ENCODE results near the gene MCF2L2.

Gene MCF2L2

DNA sequence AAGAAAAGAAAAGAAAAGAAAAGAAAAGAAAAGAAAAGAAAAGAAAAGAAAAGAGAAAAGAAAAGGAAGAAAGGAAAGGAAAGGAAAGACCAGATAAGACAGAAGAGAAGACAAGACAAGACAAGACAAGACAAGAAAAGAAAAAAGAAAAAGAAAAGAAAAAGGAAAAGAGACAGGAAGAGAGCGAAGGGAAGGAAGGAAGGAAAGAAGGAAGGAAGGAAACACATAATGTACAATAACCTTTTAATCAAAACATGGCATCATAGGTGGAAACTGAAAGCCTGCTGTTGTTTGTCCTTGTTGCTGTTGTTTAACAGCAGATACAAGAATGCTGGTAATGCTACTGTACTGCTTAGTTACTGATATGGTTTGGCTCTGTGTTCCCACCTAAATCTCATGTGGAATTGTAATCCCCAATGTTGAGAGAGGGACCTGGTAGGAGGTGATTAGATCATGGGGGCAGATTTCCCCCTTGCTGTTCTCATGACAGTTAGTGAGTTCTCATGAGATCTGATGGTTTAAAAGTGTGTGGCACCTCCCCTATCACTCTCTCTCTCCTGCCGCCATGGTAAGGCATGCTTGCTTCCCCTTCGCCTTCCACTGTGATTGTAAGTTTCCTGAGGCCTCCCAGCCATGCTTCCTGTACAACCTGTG is 67.3 kb downstream of the MCF2L2 start:
- DNase-seq, result no peak

DNA sequence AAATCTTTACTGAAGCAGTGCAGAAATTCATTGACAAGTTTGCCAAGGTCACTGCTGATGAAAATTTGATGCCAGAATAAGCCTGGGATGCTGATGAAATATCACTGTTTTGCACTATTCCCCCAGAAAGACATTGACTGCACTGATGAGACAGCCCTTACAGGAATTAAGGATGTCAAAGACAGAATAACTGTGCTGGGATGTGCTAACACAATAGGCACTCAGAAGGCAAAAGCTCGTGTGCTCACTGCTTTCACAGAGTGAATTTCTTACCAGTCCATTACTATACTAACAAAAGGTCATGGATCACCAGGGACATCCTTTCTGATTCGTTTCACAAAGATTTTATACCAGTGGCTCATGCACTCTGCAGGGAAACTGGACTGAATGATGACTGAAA is 69.4 kb downstream of the MCF2L2 start:
- DNase-seq, result peak; percentile 14

DNA sequence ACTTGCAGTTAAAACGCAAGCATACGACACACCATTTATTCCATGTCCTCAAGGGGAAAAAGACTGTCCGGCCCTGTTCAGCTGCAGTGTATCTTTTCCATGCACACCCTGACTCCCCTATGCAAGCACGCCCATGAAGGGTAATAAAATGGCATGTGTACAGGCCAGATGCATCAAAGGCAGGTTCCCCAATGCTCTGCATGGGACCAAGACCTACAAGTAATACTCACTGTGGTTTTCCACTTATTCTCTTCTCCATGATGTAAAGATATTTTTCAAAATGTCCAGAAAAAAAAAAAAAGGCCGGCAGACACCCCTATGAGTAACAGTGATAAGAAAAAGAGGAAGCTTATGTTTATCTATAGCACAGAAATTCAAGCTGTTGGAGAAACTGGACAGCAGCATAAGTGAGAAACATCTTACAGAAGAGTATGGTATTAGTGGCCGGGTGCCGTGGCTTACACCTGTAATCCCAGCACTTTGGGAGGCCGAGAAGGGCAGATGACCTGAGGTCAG is 70.8 kb downstream of the MCF2L2 start:
- DNase-seq, result no peak

GRCh38 chr3:183356920-183357319 is 71.5 kb downstream of the MCF2L2 start:
- no peak for DNase-seq

GRCh38 chr3:183354874-183355273 is 73.5 kb downstream of the MCF2L2 start:
- no peak for DNase-seq

- no peak for DNase-seq
These were observed 74.0 kb downstream of the MCF2L2 start for GRCh38 chr3:183354325-183354831.

- no peak for DNase-seq
These were observed 75.0 kb downstream of the MCF2L2 start for GRCh38 chr3:183353421-183353820.

- no peak for DNase-seq
These were observed 78.3 kb downstream of the MCF2L2 start for GRCh38 chr3:183350164-183350563.

- no peak for DNase-seq
These were observed 78.8 kb downstream of the MCF2L2 start for GRCh38 chr3:183349421-183350157.

DNA sequence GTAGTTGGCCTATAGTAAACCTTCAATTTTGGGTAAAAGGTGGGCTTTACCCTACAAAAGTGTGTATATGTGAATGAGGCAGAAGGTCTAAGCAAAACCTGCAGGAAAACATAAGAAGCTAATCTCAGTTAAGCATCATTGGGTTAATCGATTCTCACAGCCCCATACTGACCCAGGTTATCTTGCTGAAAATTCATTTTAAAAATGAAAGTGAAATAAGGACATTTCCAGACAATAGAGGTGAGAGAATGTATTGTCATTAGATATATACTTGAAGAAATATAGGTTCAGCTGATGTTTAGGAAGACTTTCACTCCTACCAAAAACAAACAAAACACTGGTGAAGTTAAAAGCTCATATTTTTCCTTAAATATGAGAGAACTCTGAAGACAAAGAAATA is 85.6 kb downstream of the MCF2L2 start:
- DNase-seq, result no peak

- DNase-seq, result no peak
These were observed 86.7 kb downstream of the MCF2L2 start for GRCh38 chr3:183341545-183342288.

DNA sequence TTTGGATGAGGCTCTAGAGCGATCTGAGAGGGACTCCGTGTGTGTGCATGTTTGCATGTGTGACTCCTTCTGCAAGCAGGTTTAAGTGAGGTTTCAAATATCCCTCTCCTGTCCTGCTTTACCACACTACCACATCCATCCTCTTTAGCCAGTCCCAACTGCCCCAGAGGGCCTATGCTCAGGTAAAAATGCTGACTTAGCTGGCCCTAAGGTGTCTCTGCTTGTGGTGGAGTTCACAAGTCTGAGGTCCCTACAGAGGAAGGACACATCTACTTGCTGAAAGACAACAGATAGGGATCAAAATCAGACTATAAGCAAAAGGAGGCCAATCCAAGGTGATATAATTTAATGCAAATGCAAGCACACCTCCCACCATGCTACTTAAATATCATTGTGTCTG is 88.2 kb downstream of the MCF2L2 start:
- DNase-seq, result no peak

DNA sequence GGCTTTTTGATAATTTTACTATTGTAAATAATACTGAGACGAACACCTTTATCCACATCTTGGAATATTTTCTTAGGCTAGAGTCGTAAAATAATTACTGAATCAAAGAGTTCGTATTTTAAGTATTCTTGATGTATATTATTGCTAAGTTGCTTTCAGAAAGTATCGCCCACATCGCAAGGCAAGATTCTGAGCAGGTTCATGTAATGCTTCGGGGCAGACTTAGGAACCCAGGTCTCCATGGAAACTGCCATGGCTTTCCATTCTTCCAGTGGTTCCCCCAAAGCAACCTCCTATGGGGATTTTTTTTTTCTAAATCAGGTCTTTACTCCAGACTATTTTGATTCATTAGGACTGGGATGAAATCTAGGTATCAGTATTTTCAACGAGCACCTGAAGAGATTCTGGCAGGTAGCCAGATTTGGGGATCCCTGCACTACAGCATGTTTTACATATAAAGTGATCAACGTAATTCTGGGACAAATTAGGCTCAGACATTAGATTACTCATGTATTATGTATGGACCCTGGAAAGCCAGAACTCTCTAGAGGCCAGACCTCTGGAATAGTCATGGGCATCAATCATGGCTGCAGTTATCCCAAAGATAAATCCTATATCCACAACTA is 88.8 kb downstream of the MCF2L2 start:
- DNase-seq, result no peak

DNA sequence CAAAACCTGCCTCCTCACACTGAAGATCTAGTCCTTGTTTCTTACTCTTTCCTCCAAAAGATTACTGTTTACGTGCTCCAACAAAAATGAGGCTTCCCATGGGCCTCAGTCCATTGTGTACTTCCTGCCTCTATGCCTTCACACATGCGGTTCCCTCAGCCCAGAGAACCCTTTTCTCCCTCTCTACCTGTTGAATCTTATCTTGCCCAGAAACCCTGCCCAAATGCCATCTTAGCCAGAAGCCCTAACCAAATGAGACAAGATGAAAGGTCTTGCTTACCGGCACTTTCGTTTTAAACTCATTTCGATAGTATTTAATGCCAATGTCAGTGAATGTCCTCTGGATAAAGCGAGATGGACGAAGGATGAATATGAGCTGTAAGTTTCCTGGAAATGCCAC is 89.9 kb downstream of the MCF2L2 start:
- no peak for DNase-seq

GRCh38 chr3:183332487-183332886 is 95.9 kb downstream of the MCF2L2 start:
- no peak for DNase-seq

DNA sequence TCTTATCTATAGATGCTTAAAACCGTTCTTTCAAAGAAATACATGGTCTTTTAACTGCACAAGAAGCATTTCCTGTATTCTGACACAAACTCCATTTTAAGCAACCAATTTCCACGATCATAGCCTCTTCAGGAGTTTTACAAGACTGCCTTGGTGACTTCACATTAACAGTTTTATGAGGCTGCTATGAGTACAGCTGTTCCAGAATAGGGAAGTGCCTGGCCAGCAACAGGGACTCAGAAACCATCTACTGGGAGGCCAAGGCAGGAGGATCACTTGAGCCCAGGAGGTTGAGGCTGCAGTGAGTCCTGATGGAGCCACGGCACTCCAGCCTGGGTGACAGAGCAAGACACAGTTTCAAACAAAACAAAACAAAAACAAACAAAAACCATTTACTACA is 96.9 kb downstream of the MCF2L2 start:
- no peak for DNase-seq

DNA sequence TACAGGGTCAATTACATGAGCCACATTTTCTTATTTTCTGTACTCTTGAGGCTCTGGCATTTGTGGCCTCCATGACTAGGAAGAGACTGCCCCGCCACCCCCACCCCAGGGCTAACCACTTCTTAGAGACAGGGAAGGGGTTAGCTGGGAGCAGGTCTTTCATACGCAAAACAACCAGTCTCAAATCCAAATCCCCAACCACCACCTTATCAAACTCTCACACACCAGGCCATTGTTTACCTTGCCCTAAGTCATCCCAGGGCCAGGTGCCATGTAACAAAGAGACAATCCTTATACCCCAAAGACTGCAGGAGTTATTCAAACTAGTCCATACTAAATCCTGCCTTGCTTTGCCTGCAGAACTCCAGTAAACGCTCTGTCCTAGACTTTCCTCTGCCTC is 97.5 kb downstream of the MCF2L2 start:
- no peak for DNase-seq

DNA sequence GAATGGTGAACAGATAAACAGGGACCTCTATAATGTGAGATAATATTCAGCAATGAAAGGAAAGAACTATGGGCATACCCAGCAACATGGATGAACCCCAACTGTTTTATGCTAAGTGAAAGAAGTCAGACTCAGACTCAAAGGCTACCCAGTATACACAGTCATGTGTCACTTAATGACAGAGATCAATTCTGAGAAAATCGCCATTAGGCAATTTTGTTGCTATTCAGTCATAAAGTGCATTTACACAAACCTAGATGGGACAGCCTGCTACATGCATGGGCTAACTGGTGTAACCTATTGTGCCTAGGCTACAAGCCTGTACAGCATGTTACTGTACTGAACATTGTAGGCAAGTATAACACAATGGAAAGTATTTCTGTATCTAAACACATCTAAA is 98.9 kb downstream of the MCF2L2 start:
- no peak for DNase-seq

GRCh38 chr3:183328823-183329222 is 99.6 kb downstream of the MCF2L2 start:
- peak; percentile 86 for DNase-seq

- no peak for DNase-seq
These were observed 100.3 kb downstream of the MCF2L2 start for GRCh38 chr3:183328164-183328563.

DNA sequence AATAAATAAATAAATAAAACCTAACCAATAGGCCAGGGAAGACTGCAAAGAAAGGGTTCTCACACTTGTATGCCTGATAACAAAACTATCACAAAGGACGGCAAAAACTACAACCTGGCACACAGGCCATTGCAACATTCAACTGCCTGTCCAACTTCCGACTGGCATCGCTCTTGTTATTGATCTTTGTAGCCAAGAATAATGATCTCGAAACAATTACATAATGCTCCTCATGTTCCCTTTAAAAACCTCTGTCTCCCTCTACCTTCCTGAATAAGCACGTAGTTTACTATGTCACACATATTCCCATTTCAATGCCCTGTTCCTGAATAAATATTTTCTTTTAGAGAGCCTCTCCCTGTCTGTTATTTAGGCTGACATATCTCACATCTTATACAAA is 101.1 kb downstream of the MCF2L2 start:
- no peak for DNase-seq

DNA sequence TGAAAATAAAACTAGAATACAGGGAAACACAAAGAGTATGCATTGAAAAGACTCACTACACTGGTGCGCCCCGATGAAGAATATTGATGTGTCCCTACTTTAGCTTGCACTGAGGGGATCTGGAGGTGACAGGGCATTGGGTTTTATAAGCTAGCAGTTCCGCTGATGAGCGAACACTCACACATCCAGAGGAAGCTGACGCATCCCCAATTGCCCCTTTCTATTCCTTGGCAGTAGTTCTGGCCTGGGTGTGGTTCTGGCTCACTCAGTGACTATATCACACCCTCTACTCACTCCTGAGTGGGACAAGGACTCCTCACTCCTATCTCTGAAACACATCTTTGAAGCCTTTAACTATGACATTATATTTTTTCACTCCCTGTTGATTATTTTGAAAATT is 104.3 kb downstream of the MCF2L2 start:
- no peak for DNase-seq

GRCh38 chr3:183319371-183319770 is 109.0 kb downstream of the MCF2L2 start:
- no peak for DNase-seq

Measured in kidney glomerular epithelial cell (primary cell).